Hepatocyte (in vitro differentiated cells): ENCODE results near the gene TBX10. TPM values are rescaled to one million over a fixed set of nuclear protein-coding genes. Genes with fewer than 3 reads are reported as not detected.

Source experiments
- DNase-seq: peaks from one replicate; pipeline ENCODE4 v3.0.0-alpha.2; 2016; ENCODE audit warnings: low spot score
- H2AFZ ChIP-seq: fragments of 200-600 bp; sonication (generic); 2 replicates; pipeline ENCODE4 v1.6.0; 2016; ENCODE audit warnings: antibody characterized with exemption, mild to moderate bottlenecking
- H3K27ac ChIP-seq: fragments of 200-600 bp; sonication (generic); 2 replicates; pipeline ENCODE4 v1.5.1; 2016; ENCODE audit warnings: mild to moderate bottlenecking
- H3K27me3 ChIP-seq: fragments of 200-600 bp; sonication (generic); 2 replicates; pipeline ENCODE4 v1.6.1; 2016
- H3K36me3 ChIP-seq: fragments of 200-600 bp; sonication (generic); replicated peaks from 2 replicates; pipeline ENCODE4 v1.5.1; 2016; ENCODE audit warnings: low read depth; ENCODE audit not compliant: insufficient read depth
- H3K4me1 ChIP-seq: fragments of 200-600 bp; sonication (generic); 2 replicates; pipeline ENCODE4 v1.5.1; 2016; ENCODE audit warnings: mild to moderate bottlenecking, moderate library complexity; ENCODE audit not compliant: insufficient read depth
- H3K4me2 ChIP-seq: fragments of 200-600 bp; sonication (generic); 2 replicates; pipeline ENCODE4 v1.6.0; 2016
- H3K4me3 ChIP-seq: fragments of 200-600 bp; sonication (generic); 2 replicates; pipeline ENCODE4 v1.5.1; 2016; ENCODE audit warnings: mild to moderate bottlenecking
- H3K79me2 ChIP-seq: fragments of 200-600 bp; sonication (generic); 2 replicates; pipeline ENCODE4 v1.6.0; 2017; ENCODE audit warnings: mild to moderate bottlenecking
- H3K9me2 ChIP-seq: fragments of 200-600 bp; sonication (generic); replicated peaks from 2 replicates; pipeline ENCODE4 v1.6.0; 2017; ENCODE audit warnings: mild to moderate bottlenecking; ENCODE audit not compliant: insufficient read depth
- H3K9me3 ChIP-seq: fragments of 200-600 bp; sonication (generic); 2 replicates; pipeline ENCODE4 v1.5.1; 2016; ENCODE audit warnings: low read depth, mild to moderate bottlenecking
- H4K20me1 ChIP-seq: fragments of 200-600 bp; sonication (generic); 2 replicates; pipeline ENCODE4 v1.6.0; 2016; ENCODE audit warnings: mild to moderate bottlenecking; ENCODE audit not compliant: insufficient read depth, poor library complexity, severe bottlenecking
- CTCF ChIP-seq: fragments of 200-600 bp; sonication (generic); IDR thresholded peaks from 2 replicates; pipeline ENCODE4 v1.5.1; 2016; ENCODE audit warnings: antibody characterized with exemption, mild to moderate bottlenecking; ENCODE audit not compliant: poor library complexity
- EZH2 ChIP-seq: fragments of 200-600 bp; sonication (generic); IDR thresholded peaks from 2 replicates; pipeline ENCODE4 v1.6.1; 2016; ENCODE audit warnings: antibody characterized with exemption, mild to moderate bottlenecking, borderline replicate concordance
- EZH2phosphoT487 ChIP-seq: fragments of 200-600 bp; sonication (generic); IDR thresholded peaks from one replicate; pipeline ENCODE4 v1.6.1; 2018; ENCODE audit warnings: antibody characterized with exemption, mild to moderate bottlenecking, low read depth, moderate library complexity; ENCODE audit not compliant: unreplicated experiment, severe bottlenecking
- WGBS: methylation state at CpG from one replicate; pipeline ENCODE4 v1.1.6; 2016; ENCODE audit warnings: low lambda C conversion rate; ENCODE audit errors: missing lambda C conversion rate; 5-methylcytosine and 5-hydroxymethylcytosine counted together
- polyA plus RNA-seq: library from polyadenylated mRNA; unstranded; fragments of >200 nt; fragmentation: Nextera tagmentation; extraction: Ambion mirVana; gene quantifications from 2 replicates; pipeline ENCODE4 v1.2.1, GENCODE V29; 2016
- total RNA-seq: library from RNA; depleted of rRNA; stranded (reverse); fragments of >200 nt; gene quantifications from 2 replicates; pipeline ENCODE4 v1.2.3, GENCODE V29; 2014

Gene TBX10
- total and polyA plus RNA-seq, 2 experiments from 2014 or later: 0.34 to 0.70 TPM

- no peak overlapping the region for H3K27ac ChIP-seq
- no peaks in the 10 kb centered on the region for H4K20me1 ChIP-seq
- H3K79me2 ChIP-seq: no peaks in the 10 kb centered on the region
- no peak overlapping the region for H2AFZ ChIP-seq
- no peaks in the 10 kb centered on the region for H3K36me3 ChIP-seq
- WGBS: 90% methylated on average over 23 of the region's 23 CpGs
- no peak for DNase-seq
- H3K27me3 ChIP-seq: no peaks in the 10 kb centered on the region
- TF ChIP-seq EZH2 (no peak), EZH2phosphoT487 (no peak), CTCF (no peak)
- no peak overlapping the region for H3K4me2 ChIP-seq
- H3K4me3 ChIP-seq: no peak overlapping the region
- H3K9me2 ChIP-seq: no peaks in the 10 kb centered on the region
- peaks cover 11% of the 10 kb centered on the region for H3K4me1 ChIP-seq
- no peaks in the 10 kb centered on the region for H3K9me3 ChIP-seq
Measured at GRCh38 chr11:67670316-67671210, 31.0 kb upstream of the TBX10 start.

- no peak for DNase-seq
- no peak overlapping the region for H3K27ac ChIP-seq
- H3K4me3 ChIP-seq: no peak overlapping the region
- TF ChIP-seq EZH2phosphoT487 (no peak), EZH2 (no peak), CTCF (no peak)
- no peaks in the 10 kb centered on the region for H3K79me2 ChIP-seq
- no peaks in the 10 kb centered on the region for H3K36me3 ChIP-seq
- no peaks in the 10 kb centered on the region for H3K4me1 ChIP-seq
- no peaks in the 10 kb centered on the region for H3K9me3 ChIP-seq
- no peaks in the 10 kb centered on the region for H4K20me1 ChIP-seq
- no peak overlapping the region for H3K4me2 ChIP-seq
- H2AFZ ChIP-seq: no peak overlapping the region
- H3K9me2 ChIP-seq: no peaks in the 10 kb centered on the region
- 69% methylated on average over 2 of the region's 5 CpGs for WGBS
- no peaks in the 10 kb centered on the region for H3K27me3 ChIP-seq
Measured at GRCh38 chr11:67668192-67668551, 28.6 kb upstream of the TBX10 start.

DNA sequence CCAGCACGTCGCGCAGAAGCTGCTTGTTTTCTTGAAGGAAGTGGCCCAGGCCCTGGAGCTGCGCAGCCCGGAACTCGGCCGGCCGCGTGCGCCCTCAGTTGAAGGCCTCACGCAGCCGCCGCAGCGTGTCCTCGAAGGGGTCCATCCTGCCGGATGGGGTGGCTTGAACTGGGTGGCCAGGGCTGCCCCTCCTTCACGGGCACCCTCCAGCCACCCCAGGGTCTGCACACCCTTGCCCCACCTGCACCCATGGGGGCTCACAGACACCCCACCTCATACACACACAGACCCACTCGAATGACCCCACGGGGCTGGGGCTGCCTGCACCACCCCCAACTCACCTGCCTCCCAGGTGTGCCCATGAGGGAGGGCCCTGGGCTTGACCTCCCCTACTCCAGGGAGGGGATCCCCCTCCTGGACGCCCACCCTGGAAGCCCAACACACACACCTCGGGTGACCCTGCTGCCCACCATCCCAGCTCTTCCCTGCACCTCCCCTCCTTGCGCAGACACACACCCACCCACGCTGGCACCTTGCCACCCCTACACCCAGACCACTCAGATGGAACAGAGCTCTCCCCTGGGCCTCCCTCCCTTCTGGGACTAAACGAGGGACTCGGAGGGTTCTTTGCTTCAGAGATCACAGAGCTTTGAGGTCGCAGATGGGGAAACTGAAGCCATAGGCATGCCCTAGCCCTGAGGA is 28.1 kb upstream of the TBX10 start:
- Histone ChIP-seq H3K9me3 (no peaks in the 10 kb centered on the region), H3K9me2 (no peaks in the 10 kb centered on the region), H3K79me2 (no peaks in the 10 kb centered on the region), H4K20me1 (no peaks in the 10 kb centered on the region), H3K27ac (no peak overlapping the region), H3K27me3 (no peaks in the 10 kb centered on the region), H3K4me2 (no peak overlapping the region), H2AFZ (no peak overlapping the region), H3K36me3 (no peaks in the 10 kb centered on the region), H3K4me1 (no peaks in the 10 kb centered on the region), H3K4me3 (no peak overlapping the region)
- TF ChIP-seq CTCF (no peak), EZH2phosphoT487 (no peak), EZH2 (no peak)
- WGBS: 92% methylated on average over 23 of the region's 26 CpGs
- DNase-seq: no peak
